ENCODE data around the gene PRAC1. TPM values are rescaled to one million over a fixed set of nuclear protein-coding genes. Genes with fewer than 3 reads are reported as not detected.

The PRAC1 gene
- total and polyA plus RNA-seq, 10 of the 15 experiments (the other 5 are each of a cell fraction or from before 2014, with no cell fraction given) = not detected

- intact Hi-C loops (cut with micrococcal nuclease; ENCODE audit: unreplicated experiment) (loop anchor here (1.0 to 5.0 kb wide), 3 partner anchors 46 to 155 kb away; no protein-coding TSS in a partner anchor), in situ Hi-C loops (cut with MboI) (loop anchor here (5.0 kb wide), 1 partner anchor 158 kb away; no protein-coding TSS in a partner anchor)
- peak; percentile 94 for ATAC-seq
- H3K79me2 ChIP-seq (ENCODE audit: control insufficient read depth, insufficient read depth, low read length) = no peaks in the 10 kb centered on the region
- H4K20me1 ChIP-seq (ENCODE audit: control insufficient read depth, insufficient read depth) = no peaks in the 10 kb centered on the region
- no peak overlapping the region for H2AFZ ChIP-seq (ENCODE audit: control insufficient read depth, low read depth, low read length)
- no peaks in the 10 kb centered on the region; the same call in 1 of the 2 replicates for H3K4me1 ChIP-seq (ENCODE audit: control insufficient read depth, insufficient read depth, low read length)
- no peak overlapping the region for H3K4me3 ChIP-seq
- SMC1A ChIA-PET (ENCODE audit: uncharacterized antibody, unreplicated experiment) = interaction anchor here (0.6 to 3.9 kb wide), 17 partner anchors 10 to 308 kb away, joined by 3 to 26 read pairs (median 4); no protein-coding TSS in a partner anchor
- no peak for FAIRE-seq
- BruUV-seq (replicated peaks) = no TSS peak
- POLR2A ChIA-PET = no interaction called here
- CTCF ChIA-PET = interaction anchor here (0.6 to 7.5 kb wide), 46 partner anchors 9 to 337 kb away, joined by 3 to 108 read pairs (median 5); partner anchors contain the start of gene ATP5MC1
- no peaks in the 10 kb centered on the region for H3K36me3 ChIP-seq (ENCODE audit: control insufficient read depth in 2 of 2, insufficient read depth in 2 of 2, low read length in 1 of 2)
- DNase-seq (ENCODE audit: low read depth, low spot score) = peak; percentile 3
- 19% methylated on average over 32 of the region's 32 CpGs for WGBS (ENCODE audit: insufficient coverage, insufficient replicate concordance, low lambda C conversion rate, missing lambda C conversion rate)
- H3K9ac ChIP-seq (ENCODE audit: control insufficient read depth, insufficient read depth, low read length) = no peak overlapping the region
- H3K27me3 ChIP-seq (replicated peaks in 1 of 2; ENCODE audit: control insufficient read depth in 2 of 2, insufficient read depth in 2 of 2, low read length in 1 of 2) = peaks cover 34 to 58% of the 10 kb centered on the region in 2 experiments
- no peaks in the 10 kb centered on the region; the same call in 2 of the 3 replicates for H3K9me3 ChIP-seq (replicated peaks; ENCODE audit: control insufficient read depth, insufficient read depth, low read length)
- H3K27ac ChIP-seq (ENCODE audit: control insufficient read depth, insufficient read depth) = no peak overlapping the region
- H3K4me2 ChIP-seq (ENCODE audit: control insufficient read depth, insufficient read depth) = no peak overlapping the region
- RAD21 ChIA-PET (ENCODE audit: unreplicated experiment) = interaction anchor here (0.7 to 5.5 kb wide), 18 partner anchors 13 to 168 kb away, joined by 3 to 67 read pairs (median 3); partner anchors contain the start of gene ATP5MC1
- TF ChIP-seq WRNIP1 (IDR thresholded peaks at IDR 0.05; ENCODE audit: borderline replicate concordance, low read depth, low read length) (no peak), CBFB (IDR thresholded peaks at IDR 0.05; ENCODE audit: low read depth) (no peak), POLR2AphosphoS5 (IDR thresholded peaks at IDR 0.05; ENCODE audit: low read length) (no peak), CHD4 (IDR thresholded peaks at IDR 0.05) (no peak), SIX5 (IDR thresholded peaks at IDR 0.05; ENCODE audit: low read depth, low read length, severe bottlenecking) (no peak), SMC3 (IDR thresholded peaks at IDR 0.05; ENCODE audit: borderline replicate concordance, low read length) (peak; percentile 70), YY1 (IDR thresholded peaks at IDR 0.05; ENCODE audit: low read depth, low read length) (0 out of 2 replicates have a peak, but pooled peaks have one; percentile 8), CEBPZ (IDR thresholded peaks at IDR 0.05; ENCODE audit: low read depth, low read length) (no peak), CTCF (IDR thresholded peaks at IDR 0.05 in 2 of 3, conservative IDR thresholded peaks at IDR 0.05 in 1 of 3; ENCODE audit: control insufficient read depth in 2 of 3, extremely low read depth in 1 of 3, insufficient read depth in 1 of 3, low read depth in 3 of 3, low read length in 3 of 3) (peak; percentile 60 to 75 (median 73)), RAD51 (IDR thresholded peaks at IDR 0.05) (no peak), RAD21 (IDR thresholded peaks at IDR 0.05; ENCODE audit: insufficient read depth, low read depth, low read length) (peak; percentile 83)
- TF ChIP-seq, protein P1, sequence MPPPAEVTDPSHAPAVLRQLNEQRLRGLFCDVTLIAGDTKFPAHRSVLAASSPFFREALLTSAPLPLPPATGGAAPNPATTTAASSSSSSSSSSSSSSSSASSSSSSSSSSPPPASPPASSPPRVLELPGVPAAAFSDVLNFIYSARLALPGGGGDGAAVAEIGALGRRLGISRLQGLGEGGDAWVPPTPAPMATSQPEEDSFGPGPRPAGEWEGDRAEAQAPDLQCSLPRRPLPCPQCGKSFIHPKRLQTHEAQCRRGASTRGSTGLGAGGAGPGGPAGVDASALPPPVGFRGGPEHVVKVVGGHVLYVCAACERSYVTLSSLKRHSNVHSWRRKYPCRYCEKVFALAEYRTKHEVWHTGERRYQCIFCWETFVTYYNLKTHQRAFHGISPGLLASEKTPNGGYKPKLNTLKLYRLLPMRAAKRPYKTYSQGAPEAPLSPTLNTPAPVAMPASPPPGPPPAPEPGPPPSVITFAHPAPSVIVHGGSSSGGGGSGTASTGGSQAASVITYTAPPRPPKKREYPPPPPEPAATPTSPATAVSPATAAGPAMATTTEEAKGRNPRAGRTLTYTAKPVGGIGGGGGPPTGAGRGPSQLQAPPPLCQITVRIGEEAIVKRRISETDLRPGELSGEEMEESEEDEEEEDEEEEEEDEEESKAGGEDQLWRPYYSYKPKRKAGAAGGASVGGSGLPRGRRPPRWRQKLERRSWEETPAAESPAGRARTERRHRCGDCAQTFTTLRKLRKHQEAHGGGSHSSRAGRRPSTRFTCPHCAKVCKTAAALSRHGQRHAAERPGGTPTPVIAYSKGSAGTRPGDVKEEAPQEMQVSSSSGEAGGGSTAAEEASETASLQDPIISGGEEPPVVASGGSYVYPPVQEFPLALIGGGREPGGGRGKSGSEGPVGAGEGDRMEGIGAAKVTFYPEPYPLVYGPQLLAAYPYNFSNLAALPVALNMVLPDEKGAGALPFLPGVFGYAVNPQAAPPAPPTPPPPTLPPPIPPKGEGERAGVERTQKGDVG (CRISPR knock-in tag; IDR thresholded peaks at IDR 0.05) = no peak
- TF ChIP-seq, protein P2, sequence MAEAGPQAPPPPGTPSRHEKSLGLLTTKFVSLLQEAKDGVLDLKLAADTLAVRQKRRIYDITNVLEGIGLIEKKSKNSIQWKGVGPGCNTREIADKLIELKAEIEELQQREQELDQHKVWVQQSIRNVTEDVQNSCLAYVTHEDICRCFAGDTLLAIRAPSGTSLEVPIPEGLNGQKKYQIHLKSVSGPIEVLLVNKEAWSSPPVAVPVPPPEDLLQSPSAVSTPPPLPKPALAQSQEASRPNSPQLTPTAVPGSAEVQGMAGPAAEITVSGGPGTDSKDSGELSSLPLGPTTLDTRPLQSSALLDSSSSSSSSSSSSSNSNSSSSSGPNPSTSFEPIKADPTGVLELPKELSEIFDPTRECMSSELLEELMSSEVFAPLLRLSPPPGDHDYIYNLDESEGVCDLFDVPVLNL (IDR thresholded peaks at IDR 0.05; ENCODE audit: low read depth, low read length) = no peak
Measured at GRCh38 chr17:48724251-48725003, 2.1 kb upstream of the PRAC1 start.

All from GM12878 (cell line).